Liver (tissue), 9 donors: Measurements from ENCODE around the gene DDX31. TPM values are rescaled to one million over a fixed set of nuclear protein-coding genes. Genes with fewer than 3 reads are reported as not detected.

Experiments used
- DNase-seq: peaks from one replicate; pipeline ENCODE4 v3.0.0-alpha.2; 2017; ENCODE audit warnings: low spot score
- H3K27ac ChIP-seq, 2 donors: one replicate each; pipeline ENCODE4 v1.7.0; 2013; ENCODE audit warnings: inconsistent platforms in 2 of 2, low read length in 2 of 2, control low read depth in 1 of 2, low read depth in 1 of 2, mild to moderate bottlenecking in 1 of 2
- H3K27me3 ChIP-seq, 4 donors: one replicate each; pipeline versions ENCODE4 v1.6.1 to v1.7.0; 2013; ENCODE audit warnings: low read length in 3 of 4, inconsistent platforms in 1 of 4, mild to moderate bottlenecking in 1 of 4, moderate library complexity in 1 of 4; ENCODE audit not compliant: control insufficient read depth in 4 of 4, insufficient read depth in 4 of 4
- H3K36me3 ChIP-seq, 4 donors: one replicate each; pipeline versions ENCODE4 v1.6.1 to v1.7.0; 2013; ENCODE audit warnings: low read length in 3 of 4, mild to moderate bottlenecking in 3 of 4, low read depth in 1 of 4, moderate library complexity in 1 of 4; ENCODE audit not compliant: control insufficient read depth in 4 of 4, insufficient read depth in 3 of 4
- H3K4me1 ChIP-seq, 4 donors: one replicate each; pipeline versions ENCODE4 v1.6.1 to v1.7.0; 2013; ENCODE audit warnings: low read length in 3 of 4, mild to moderate bottlenecking in 3 of 4, moderate library complexity in 1 of 4; ENCODE audit not compliant: control insufficient read depth in 4 of 4, insufficient read depth in 4 of 4
- H3K4me3 ChIP-seq, 3 donors: one replicate each; pipeline versions ENCODE4 v1.6.1 to v1.7.0; 2013; ENCODE audit warnings: low read length in 3 of 3, control low read depth in 1 of 3, low read depth in 1 of 3, mild to moderate bottlenecking in 1 of 3
- H3K9ac ChIP-seq, 2 donors: one replicate each; pipeline ENCODE4 v1.7.0; 2013; ENCODE audit warnings: low read length in 2 of 2, mild to moderate bottlenecking in 2 of 2, moderate library complexity in 2 of 2, control low read depth in 1 of 2, low read depth in 1 of 2
- H3K9me3 ChIP-seq, 4 donors: one replicate each; pipeline versions ENCODE4 v1.6.1 to v1.7.0; 2013; ENCODE audit warnings: low read length in 3 of 4; ENCODE audit not compliant: control insufficient read depth in 4 of 4
- EGR1 ChIP-seq, 2 donors: IDR thresholded peaks; 2 replicates each; pipeline ENCODE4 v1.6.1; 2016 to 2018; ENCODE audit warnings: antibody characterized with exemption in 2 of 2, low read depth in 2 of 2
- FOXA1 ChIP-seq: IDR thresholded peaks from 2 replicates; pipeline ENCODE4 v1.6.1; 2016; ENCODE audit warnings: antibody characterized with exemption
- FOXA2 ChIP-seq: IDR thresholded peaks from 2 replicates; pipeline ENCODE4 v1.6.1; 2016; ENCODE audit warnings: antibody characterized with exemption
- GABPA ChIP-seq, 2 donors: IDR thresholded peaks in 1 of 2; conservative IDR thresholded peaks in 1 of 2; 2 replicates each; pipeline ENCODE4 v1.6.1; 2016; ENCODE audit warnings: antibody characterized with exemption in 2 of 2, mild to moderate bottlenecking in 1 of 2, moderate library complexity in 1 of 2
- HNF4A ChIP-seq, 2 donors: conservative IDR thresholded peaks; 2 replicates each; pipeline ENCODE4 v1.6.1; 2016; ENCODE audit warnings: antibody characterized with exemption in 2 of 2, mild to moderate bottlenecking in 2 of 2
- HNF4G ChIP-seq: IDR thresholded peaks from 2 replicates; pipeline ENCODE4 v1.6.1; 2016; ENCODE audit warnings: antibody characterized with exemption
- NR2F2 ChIP-seq: IDR thresholded peaks from 2 replicates; pipeline ENCODE4 v1.6.1; 2016; ENCODE audit warnings: antibody characterized with exemption
- RAD21 ChIP-seq, 2 donors: IDR thresholded peaks; 2 replicates each; pipeline ENCODE4 v1.6.1; 2016; ENCODE audit warnings: antibody characterized with exemption in 2 of 2, mild to moderate bottlenecking in 2 of 2
- RXRA ChIP-seq, 2 donors: IDR thresholded peaks; 2 replicates each; pipeline ENCODE4 v1.6.1; 2017 to 2018; ENCODE audit warnings: antibody characterized with exemption in 2 of 2, mild to moderate bottlenecking in 1 of 2
- SP1 ChIP-seq: IDR thresholded peaks from 2 replicates; pipeline ENCODE4 v1.6.1; 2018; ENCODE audit warnings: antibody characterized with exemption, mild to moderate bottlenecking
- TAF1 ChIP-seq: conservative IDR thresholded peaks from 2 replicates; pipeline ENCODE4 v1.6.1; 2016; ENCODE audit warnings: antibody characterized with exemption, mild to moderate bottlenecking
- YY1 ChIP-seq: IDR thresholded peaks from 2 replicates; pipeline ENCODE4 v1.6.1; 2016; ENCODE audit warnings: antibody characterized with exemption, mild to moderate bottlenecking
- ZBTB33 ChIP-seq: IDR thresholded peaks from 2 replicates; pipeline ENCODE4 v1.6.1; 2016; ENCODE audit warnings: antibody characterized with exemption
- WGBS: extraction: QIAGEN DNeasy Blood & Tissue Kit; methylation state at CpG from one replicate; pipeline ENCODE4 v1.1.7; 2013; 5-methylcytosine and 5-hydroxymethylcytosine counted together
- polyA plus RNA-seq, 2 donors: library from polyadenylated mRNA; stranded (reverse) in 1 of 2; unstranded in 1 of 2; fragments of 200-250 nt in 1 of 2; fragments of >200 nt in 1 of 2; fragmentation: Nextera tagmentation in 1 of 2; extraction: Ambion mirVana in 1 of 2; gene quantifications; one replicate each; pipeline versions ENCODE4 v1.2.1 to v1.2.3, GENCODE V29; 2013 to 2015
- total RNA-seq, 2 donors: library from RNA; depleted of rRNA; stranded (reverse); fragments of >200 nt; gene quantifications; one replicate each; pipeline ENCODE4 v1.2.3, GENCODE V29; 2014
- TF ChIP-seq, protein P1 (sequence below): IDR thresholded peaks from 2 replicates; pipeline ENCODE4 v1.6.1; 2016; ENCODE audit warnings: antibody characterized with exemption
- TF ChIP-seq, protein P2 (sequence below): IDR thresholded peaks from 2 replicates; pipeline ENCODE4 v1.6.1; 2016; ENCODE audit warnings: antibody characterized with exemption
- TF ChIP-seq, protein P3 (sequence below): fragments of 150-350 bp; IDR thresholded peaks from 2 replicates; pipeline ENCODE4 v1.5.1; 2017; ENCODE audit warnings: improper control_type of control experiment, low read depth, low read length; ENCODE audit not compliant: missing input control
- TF ChIP-seq, protein P4 (sequence below): IDR thresholded peaks from 2 replicates; pipeline ENCODE4 v1.6.1; 2016; ENCODE audit warnings: antibody characterized with exemption, mild to moderate bottlenecking
- donor health status: healthy.
- donor health status: healthy.
- donor health status: healthy.
- donor health status: healthy.
- donor health status: healthy.

Gene DDX31
- total and polyA plus RNA-seq, 4 donors, result 2.5 to 9.6 (median 4.5) TPM

DNA sequence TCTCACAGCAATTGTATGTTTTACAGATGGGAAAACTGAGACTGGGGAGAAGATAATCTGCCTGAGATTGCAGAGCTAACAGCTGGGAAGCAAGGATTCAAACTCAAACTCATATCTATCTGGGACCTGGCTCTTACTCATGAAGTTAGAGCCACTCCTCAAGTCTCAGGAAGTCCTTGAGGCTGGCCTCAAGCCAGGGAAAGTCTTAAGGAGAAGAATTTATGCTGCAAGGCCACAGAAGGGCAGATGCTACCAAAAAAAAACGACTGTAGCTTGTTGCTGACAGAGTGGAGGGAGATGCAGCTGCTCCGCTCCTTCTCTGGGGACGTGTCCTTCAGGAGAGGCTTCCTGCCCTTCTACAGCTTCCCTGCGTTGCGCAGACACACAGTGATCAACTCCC lies 47.6 kb downstream of the DDX31 start:
- Histone ChIP-seq H3K27ac (no peak overlapping the region), H3K9me3 (no peaks in the 10 kb centered on the region), H3K9ac (no peak overlapping the region), H3K4me3 (no peak overlapping the region), H3K4me1 (no peaks in the 10 kb centered on the region), H3K36me3 (peaks cover 8 to 37% (median 23%) of the 10 kb centered on the region in 4 donors), H3K27me3 (no peaks in the 10 kb centered on the region)
- 85% methylated on average over 5 of the region's 5 CpGs for WGBS
- TF ChIP-seq EGR1 (IDR thresholded peaks at IDR 0.05; ENCODE audit: low read depth in 2 of 2), result no peak
- DNase-seq, result no peak

DNA sequence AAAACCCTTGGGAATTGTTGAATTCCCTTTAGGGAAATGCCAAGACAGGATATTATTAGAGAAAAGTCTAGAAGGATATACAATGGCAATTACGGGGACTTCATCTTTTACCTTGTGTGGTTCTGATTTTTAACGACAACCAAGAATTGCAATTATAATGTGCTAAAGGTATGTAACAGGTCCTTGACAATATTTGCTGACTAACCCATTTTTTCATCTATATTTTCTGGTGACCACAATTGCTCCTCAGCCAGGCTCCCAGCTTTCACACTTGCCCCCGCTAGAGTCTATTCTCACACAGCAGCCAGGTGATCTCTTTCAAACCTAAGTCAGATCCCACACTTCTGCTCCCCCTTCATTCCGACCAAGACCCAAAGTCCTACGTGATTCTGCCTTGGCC lies 53.1 kb downstream of the DDX31 start:
- TF ChIP-seq ZBTB33 (no peak), RAD21 (IDR thresholded peaks at IDR 0.05) (no peak), NR2F2 (no peak), GABPA (IDR thresholded peaks at IDR 0.05 in 1 of 2, conservative IDR thresholded peaks at IDR 0.05 in 1 of 2) (no peak)
- TF ChIP-seq, protein P1, sequence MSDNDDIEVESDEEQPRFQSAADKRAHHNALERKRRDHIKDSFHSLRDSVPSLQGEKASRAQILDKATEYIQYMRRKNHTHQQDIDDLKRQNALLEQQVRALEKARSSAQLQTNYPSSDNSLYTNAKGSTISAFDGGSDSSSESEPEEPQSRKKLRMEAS, result no peak
- Histone ChIP-seq H3K36me3 (peaks cover 6 to 55% (median 32%) of the 10 kb centered on the region in 4 donors), H3K27me3 (no peaks in the 10 kb centered on the region), H3K9me3 (no peaks in the 10 kb centered on the region), H3K9ac (no peak overlapping the region), H3K4me1 (no peaks in the 10 kb centered on the region), H3K27ac (no peak overlapping the region), H3K4me3 (no peak overlapping the region)
- 95% methylated on average over 5 of the region's 5 CpGs for WGBS
- no peak for DNase-seq

- Histone ChIP-seq H3K36me3 (peaks cover 6 to 65% (median 37%) of the 10 kb centered on the region in 4 donors), H3K4me1 (no peaks in the 10 kb centered on the region), H3K27me3 (no peaks in the 10 kb centered on the region), H3K9me3 (no peaks in the 10 kb centered on the region), H3K9ac (no peak overlapping the region), H3K4me3 (no peak overlapping the region), H3K27ac (no peak overlapping the region)
- DNase-seq, result no peak
- WGBS, result 93% methylated on average over 2 of the region's 2 CpGs
- TF ChIP-seq GABPA (IDR thresholded peaks at IDR 0.05 in 1 of 2, conservative IDR thresholded peaks at IDR 0.05 in 1 of 2) (no peak), TAF1 (no peak), FOXA1 (no peak), FOXA2 (no peak), RAD21 (IDR thresholded peaks at IDR 0.05) (no peak), YY1 (no peak), RXRA (IDR thresholded peaks at IDR 0.05) (no peak), HNF4G (no peak), HNF4A (conservative IDR thresholded peaks at IDR 0.05) (no peak), NR2F2 (no peak), ZBTB33 (no peak), SP1 (no peak), EGR1 (IDR thresholded peaks at IDR 0.05; ENCODE audit: low read depth in 2 of 2) (no peak)
- TF ChIP-seq, protein P2, sequence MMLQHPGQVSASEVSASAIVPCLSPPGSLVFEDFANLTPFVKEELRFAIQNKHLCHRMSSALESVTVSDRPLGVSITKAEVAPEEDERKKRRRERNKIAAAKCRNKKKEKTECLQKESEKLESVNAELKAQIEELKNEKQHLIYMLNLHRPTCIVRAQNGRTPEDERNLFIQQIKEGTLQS, result no peak
- TF ChIP-seq, protein P3, sequence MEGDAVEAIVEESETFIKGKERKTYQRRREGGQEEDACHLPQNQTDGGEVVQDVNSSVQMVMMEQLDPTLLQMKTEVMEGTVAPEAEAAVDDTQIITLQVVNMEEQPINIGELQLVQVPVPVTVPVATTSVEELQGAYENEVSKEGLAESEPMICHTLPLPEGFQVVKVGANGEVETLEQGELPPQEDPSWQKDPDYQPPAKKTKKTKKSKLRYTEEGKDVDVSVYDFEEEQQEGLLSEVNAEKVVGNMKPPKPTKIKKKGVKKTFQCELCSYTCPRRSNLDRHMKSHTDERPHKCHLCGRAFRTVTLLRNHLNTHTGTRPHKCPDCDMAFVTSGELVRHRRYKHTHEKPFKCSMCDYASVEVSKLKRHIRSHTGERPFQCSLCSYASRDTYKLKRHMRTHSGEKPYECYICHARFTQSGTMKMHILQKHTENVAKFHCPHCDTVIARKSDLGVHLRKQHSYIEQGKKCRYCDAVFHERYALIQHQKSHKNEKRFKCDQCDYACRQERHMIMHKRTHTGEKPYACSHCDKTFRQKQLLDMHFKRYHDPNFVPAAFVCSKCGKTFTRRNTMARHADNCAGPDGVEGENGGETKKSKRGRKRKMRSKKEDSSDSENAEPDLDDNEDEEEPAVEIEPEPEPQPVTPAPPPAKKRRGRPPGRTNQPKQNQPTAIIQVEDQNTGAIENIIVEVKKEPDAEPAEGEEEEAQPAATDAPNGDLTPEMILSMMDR, result no peak
- TF ChIP-seq, protein P1, result no peak
- TF ChIP-seq, protein P4, sequence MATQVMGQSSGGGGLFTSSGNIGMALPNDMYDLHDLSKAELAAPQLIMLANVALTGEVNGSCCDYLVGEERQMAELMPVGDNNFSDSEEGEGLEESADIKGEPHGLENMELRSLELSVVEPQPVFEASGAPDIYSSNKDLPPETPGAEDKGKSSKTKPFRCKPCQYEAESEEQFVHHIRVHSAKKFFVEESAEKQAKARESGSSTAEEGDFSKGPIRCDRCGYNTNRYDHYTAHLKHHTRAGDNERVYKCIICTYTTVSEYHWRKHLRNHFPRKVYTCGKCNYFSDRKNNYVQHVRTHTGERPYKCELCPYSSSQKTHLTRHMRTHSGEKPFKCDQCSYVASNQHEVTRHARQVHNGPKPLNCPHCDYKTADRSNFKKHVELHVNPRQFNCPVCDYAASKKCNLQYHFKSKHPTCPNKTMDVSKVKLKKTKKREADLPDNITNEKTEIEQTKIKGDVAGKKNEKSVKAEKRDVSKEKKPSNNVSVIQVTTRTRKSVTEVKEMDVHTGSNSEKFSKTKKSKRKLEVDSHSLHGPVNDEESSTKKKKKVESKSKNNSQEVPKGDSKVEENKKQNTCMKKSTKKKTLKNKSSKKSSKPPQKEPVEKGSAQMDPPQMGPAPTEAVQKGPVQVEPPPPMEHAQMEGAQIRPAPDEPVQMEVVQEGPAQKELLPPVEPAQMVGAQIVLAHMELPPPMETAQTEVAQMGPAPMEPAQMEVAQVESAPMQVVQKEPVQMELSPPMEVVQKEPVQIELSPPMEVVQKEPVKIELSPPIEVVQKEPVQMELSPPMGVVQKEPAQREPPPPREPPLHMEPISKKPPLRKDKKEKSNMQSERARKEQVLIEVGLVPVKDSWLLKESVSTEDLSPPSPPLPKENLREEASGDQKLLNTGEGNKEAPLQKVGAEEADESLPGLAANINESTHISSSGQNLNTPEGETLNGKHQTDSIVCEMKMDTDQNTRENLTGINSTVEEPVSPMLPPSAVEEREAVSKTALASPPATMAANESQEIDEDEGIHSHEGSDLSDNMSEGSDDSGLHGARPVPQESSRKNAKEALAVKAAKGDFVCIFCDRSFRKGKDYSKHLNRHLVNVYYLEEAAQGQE, result no peak
These were observed 54.0 kb downstream of the DDX31 start for GRCh38 chr9:132615774-132616173.
